K562 (cell line): ENCODE results near the gene PSMC2. TPM values are rescaled to one million over a fixed set of nuclear protein-coding genes. Genes with fewer than 3 reads are reported as not detected.
A peak's percentile ranks its signal among the peaks of the same experiment; 100 is the strongest.

Experiments
- PHB ChIP-seq: fragments of 250-450 bp; sonication (Bioruptor Pico); IDR thresholded peaks from 2 replicates; pipeline ENCODE4 v1.5.0; 2021
- PHF20 ChIP-seq: fragments of 450-650 bp; IDR thresholded peaks from 2 replicates; pipeline ENCODE4 v1.6.1; 2018; ENCODE audit not compliant: partially characterized antibody
- SAFB ChIP-seq: fragments of 200-400 bp; formaldehyde crosslinking; IDR thresholded peaks from 2 replicates; pipeline ENCODE4 v1.6.1; 2017; ENCODE audit warnings: low read depth, low read length, borderline replicate concordance
- SREBF2 ChIP-seq: sonication (generic); formaldehyde crosslinking; IDR thresholded peaks from 2 replicates; pipeline ENCODE4 v1.4.0; 2020; ENCODE audit warnings: mild to moderate bottlenecking, missing genetic modification reagents
- ZEB2 ChIP-seq: fragments of 450-650 bp; IDR thresholded peaks from 2 replicates; pipeline ENCODE4 v1.6.1; 2016
- ZNF217 ChIP-seq: sonication (generic); formaldehyde crosslinking; IDR thresholded peaks from 2 replicates; pipeline ENCODE4 v1.8.0; 2022; ENCODE audit warnings: mild to moderate bottlenecking, missing genetic modification reagents
- ZNF551 ChIP-seq: fragments of 250-450 bp; sonication (Bioruptor Pico); IDR thresholded peaks from 2 replicates; pipeline ENCODE4 v1.5.0; 2021; ENCODE audit warnings: mild to moderate bottlenecking, moderate library complexity
- polyA plus RNA-seq, 8 experiments: library from polyadenylated mRNA; depleted of rRNA in 4 of 8; stranded (reverse) in 5 of 8; unstranded in 3 of 8; fragments of >200 nt; fragmentation: Nextera tagmentation in 2 of 8; fragmentation: Illumina TruSeq in 1 of 8; extraction: Ambion mirVana in 2 of 8; extraction: Trizol in 1 of 8; gene quantifications; 2 replicates each; pipeline versions ENCODE4 v1.2.1 to v1.2.3, GENCODE V29; 2011 to 2014; ENCODE audit warnings: inconsistent platforms in 1 of 8, missing spikeins in 1 of 8
- total RNA-seq, 7 experiments: library from RNA; depleted of rRNA in 6 of 7; stranded (reverse); fragments of >200 nt in 6 of 7; fragmentation: Illumina TruSeq in 2 of 7; extraction: Trizol in 2 of 7; gene quantifications; 2 replicates each; pipeline versions ENCODE4 v1.2.1 to v1.2.3, GENCODE V29; 2011 to 2021; ENCODE audit warnings: low replicate concordance in 1 of 7
- TF ChIP-seq, protein P1 (sequence below), 2 experiments: fragments of 450-650 bp in 1 of 2; sonication (generic) in 1 of 2; formaldehyde crosslinking in 1 of 2; IDR thresholded peaks; 2 replicates each; pipeline versions ENCODE4 v1.7.1 to v1.9.0; 2016 to 2022; ENCODE audit warnings: inconsistent platforms in 1 of 2, mild to moderate bottlenecking in 1 of 2, missing genetic modification reagents in 1 of 2
- TF ChIP-seq, protein P2 (sequence below), 3 experiments: IDR thresholded peaks in 2 of 3; conservative IDR thresholded peaks in 1 of 3; 2 replicates each; pipeline ENCODE4 v1.5.1; 2011 to 2012; ENCODE audit warnings: low read length in 3 of 3, mild to moderate bottlenecking in 3 of 3, control low read depth in 2 of 3, improper control_type of control experiment in 1 of 3, inconsistent platforms in 1 of 3, low read depth in 1 of 3, mixed read lengths in 1 of 3, moderate library complexity in 1 of 3; ENCODE audit not compliant: insufficient read depth in 2 of 3
- TF ChIP-seq, protein P3 (sequence below): sonication (generic); formaldehyde crosslinking; IDR thresholded peaks from 2 replicates; pipeline ENCODE4 v1.8.0; 2022; ENCODE audit warnings: mild to moderate bottlenecking, missing genetic modification reagents
- TF ChIP-seq, protein P4 (sequence below), 2 experiments: IDR thresholded peaks; 2 replicates each; pipeline ENCODE4 v1.6.1; 2011; ENCODE audit warnings: borderline replicate concordance in 1 of 2, control low read depth in 1 of 2, low read depth in 1 of 2, low read length in 1 of 2, mild to moderate bottlenecking in 1 of 2, mixed read lengths in 1 of 2, moderate library complexity in 1 of 2; ENCODE audit not compliant: insufficient read depth in 1 of 2, insufficient read length in 1 of 2, poor library complexity in 1 of 2, severe bottlenecking in 1 of 2; ENCODE audit errors: extremely low read depth in 1 of 2
- TF ChIP-seq, protein P5 (sequence below): fragments of 250-450 bp; sonication (Bioruptor Pico); IDR thresholded peaks from 2 replicates; pipeline ENCODE4 v1.8.0; 2021; ENCODE audit warnings: moderate library complexity, mild to moderate bottlenecking, inconsistent platforms

Gene PSMC2
- total and polyA plus RNA-seq, 9 of the 15 experiments (the other 6 are each of a cell fraction or from before 2014, with no cell fraction given), result 316 to 1,105 (median 511) TPM

DNA sequence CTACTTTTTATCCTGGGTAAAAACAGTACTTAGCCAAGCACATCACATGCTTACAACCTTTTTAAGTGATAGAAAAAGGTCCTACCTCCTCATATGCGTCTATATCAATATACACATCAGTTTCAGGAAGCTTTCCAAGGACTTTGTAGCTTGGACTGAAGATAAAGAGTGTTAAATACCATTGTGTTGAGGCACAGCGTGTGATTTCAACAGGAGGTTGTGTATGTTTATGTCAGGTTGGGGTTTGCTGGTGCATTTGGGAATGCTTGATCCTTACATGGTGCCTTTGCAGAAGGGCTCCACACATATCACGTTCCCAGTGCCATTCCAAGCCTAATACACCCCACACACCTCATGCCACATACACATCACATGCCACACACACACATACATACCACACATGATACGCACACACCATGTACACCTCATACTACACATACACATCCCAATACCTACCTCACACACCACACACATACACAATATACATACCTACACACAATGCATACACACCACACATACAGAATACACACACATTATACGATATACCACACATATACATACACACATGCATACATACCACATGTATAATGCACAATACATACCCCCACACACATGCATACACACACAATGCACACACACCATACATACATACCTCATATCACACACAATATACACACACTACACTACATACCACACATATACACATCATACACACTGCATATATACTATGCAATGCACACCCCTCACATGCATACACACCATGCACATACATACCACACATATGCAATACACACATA lies 33.1 kb downstream of the PSMC2 start (continued):
- TF ChIP-seq, protein P1, sequence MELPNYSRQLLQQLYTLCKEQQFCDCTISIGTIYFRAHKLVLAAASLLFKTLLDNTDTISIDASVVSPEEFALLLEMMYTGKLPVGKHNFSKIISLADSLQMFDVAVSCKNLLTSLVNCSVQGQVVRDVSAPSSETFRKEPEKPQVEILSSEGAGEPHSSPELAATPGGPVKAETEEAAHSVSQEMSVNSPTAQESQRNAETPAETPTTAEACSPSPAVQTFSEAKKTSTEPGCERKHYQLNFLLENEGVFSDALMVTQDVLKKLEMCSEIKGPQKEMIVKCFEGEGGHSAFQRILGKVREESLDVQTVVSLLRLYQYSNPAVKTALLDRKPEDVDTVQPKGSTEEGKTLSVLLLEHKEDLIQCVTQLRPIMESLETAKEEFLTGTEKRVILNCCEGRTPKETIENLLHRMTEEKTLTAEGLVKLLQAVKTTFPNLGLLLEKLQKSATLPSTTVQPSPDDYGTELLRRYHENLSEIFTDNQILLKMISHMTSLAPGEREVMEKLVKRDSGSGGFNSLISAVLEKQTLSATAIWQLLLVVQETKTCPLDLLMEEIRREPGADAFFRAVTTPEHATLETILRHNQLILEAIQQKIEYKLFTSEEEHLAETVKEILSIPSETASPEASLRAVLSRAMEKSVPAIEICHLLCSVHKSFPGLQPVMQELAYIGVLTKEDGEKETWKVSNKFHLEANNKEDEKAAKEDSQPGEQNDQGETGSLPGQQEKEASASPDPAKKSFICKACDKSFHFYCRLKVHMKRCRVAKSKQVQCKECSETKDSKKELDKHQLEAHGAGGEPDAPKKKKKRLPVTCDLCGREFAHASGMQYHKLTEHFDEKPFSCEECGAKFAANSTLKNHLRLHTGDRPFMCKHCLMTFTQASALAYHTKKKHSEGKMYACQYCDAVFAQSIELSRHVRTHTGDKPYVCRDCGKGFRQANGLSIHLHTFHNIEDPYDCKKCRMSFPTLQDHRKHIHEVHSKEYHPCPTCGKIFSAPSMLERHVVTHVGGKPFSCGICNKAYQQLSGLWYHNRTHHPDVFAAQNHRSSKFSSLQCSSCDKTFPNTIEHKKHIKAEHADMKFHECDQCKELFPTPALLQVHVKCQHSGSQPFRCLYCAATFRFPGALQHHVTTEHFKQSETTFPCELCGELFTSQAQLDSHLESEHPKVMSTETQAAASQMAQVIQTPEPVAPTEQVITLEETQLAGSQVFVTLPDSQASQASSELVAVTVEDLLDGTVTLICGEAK (IDR thresholded peaks at IDR 0.05), result no peak
- TF ChIP-seq, protein P1 (CRISPR knock-in tag; IDR thresholded peaks at IDR 0.05), result no peak
- TF ChIP-seq, protein P2, sequence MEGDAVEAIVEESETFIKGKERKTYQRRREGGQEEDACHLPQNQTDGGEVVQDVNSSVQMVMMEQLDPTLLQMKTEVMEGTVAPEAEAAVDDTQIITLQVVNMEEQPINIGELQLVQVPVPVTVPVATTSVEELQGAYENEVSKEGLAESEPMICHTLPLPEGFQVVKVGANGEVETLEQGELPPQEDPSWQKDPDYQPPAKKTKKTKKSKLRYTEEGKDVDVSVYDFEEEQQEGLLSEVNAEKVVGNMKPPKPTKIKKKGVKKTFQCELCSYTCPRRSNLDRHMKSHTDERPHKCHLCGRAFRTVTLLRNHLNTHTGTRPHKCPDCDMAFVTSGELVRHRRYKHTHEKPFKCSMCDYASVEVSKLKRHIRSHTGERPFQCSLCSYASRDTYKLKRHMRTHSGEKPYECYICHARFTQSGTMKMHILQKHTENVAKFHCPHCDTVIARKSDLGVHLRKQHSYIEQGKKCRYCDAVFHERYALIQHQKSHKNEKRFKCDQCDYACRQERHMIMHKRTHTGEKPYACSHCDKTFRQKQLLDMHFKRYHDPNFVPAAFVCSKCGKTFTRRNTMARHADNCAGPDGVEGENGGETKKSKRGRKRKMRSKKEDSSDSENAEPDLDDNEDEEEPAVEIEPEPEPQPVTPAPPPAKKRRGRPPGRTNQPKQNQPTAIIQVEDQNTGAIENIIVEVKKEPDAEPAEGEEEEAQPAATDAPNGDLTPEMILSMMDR (IDR thresholded peaks at IDR 0.05 in 2 of 3, conservative IDR thresholded peaks at IDR 0.05 in 1 of 3; ENCODE audit: insufficient read depth in 2 of 3, low read depth in 1 of 3, low read length in 3 of 3), result no peak
- TF ChIP-seq ZNF217 (CRISPR knock-in tag) (no peak), ZEB2 (no peak), PHB (CRISPR knock-in tag) (no peak), ZNF551 (CRISPR knock-in tag) (no peak), SREBF2 (CRISPR knock-in tag) (no peak), SAFB (no peak), PHF20 (peak; percentile 41)
- TF ChIP-seq, protein P3, sequence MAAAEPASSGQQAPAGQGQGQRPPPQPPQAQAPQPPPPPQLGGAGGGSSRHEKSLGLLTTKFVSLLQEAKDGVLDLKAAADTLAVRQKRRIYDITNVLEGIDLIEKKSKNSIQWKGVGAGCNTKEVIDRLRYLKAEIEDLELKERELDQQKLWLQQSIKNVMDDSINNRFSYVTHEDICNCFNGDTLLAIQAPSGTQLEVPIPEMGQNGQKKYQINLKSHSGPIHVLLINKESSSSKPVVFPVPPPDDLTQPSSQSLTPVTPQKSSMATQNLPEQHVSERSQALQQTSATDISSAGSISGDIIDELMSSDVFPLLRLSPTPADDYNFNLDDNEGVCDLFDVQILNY (CRISPR knock-in tag), result 0 out of 2 replicates have a peak, but pooled peaks have one; percentile 41
- TF ChIP-seq, protein P4, sequence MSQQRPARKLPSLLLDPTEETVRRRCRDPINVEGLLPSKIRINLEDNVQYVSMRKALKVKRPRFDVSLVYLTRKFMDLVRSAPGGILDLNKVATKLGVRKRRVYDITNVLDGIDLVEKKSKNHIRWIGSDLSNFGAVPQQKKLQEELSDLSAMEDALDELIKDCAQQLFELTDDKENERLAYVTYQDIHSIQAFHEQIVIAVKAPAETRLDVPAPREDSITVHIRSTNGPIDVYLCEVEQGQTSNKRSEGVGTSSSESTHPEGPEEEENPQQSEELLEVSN (IDR thresholded peaks at IDR 0.05; ENCODE audit: borderline replicate concordance in 1 of 2, extremely low read depth in 1 of 2, insufficient read depth in 1 of 2, insufficient read length in 1 of 2, low read depth in 1 of 2, low read length in 1 of 2, poor library complexity in 1 of 2, severe bottlenecking in 1 of 2), result no peak
- TF ChIP-seq, protein P5, sequence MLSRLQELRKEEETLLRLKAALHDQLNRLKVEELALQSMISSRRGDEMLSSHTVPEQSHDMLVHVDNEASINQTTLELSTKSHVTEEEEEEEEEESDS (CRISPR knock-in tag), result no peak
